Measurements from ENCODE around the gene SLC43A2. TPM values are rescaled to one million over a fixed set of nuclear protein-coding genes. Genes with fewer than 3 reads are reported as not detected.
"Not testable (repeated sequence)": the region's sequence is repeated elsewhere in the genome, so short reads cannot be mapped to it uniquely, and the experiment has no call there.

The SLC43A2 gene
- total RNA-seq, 4 donors from 2014 or later = 58.6 to 103 (median 69.0) TPM

- DNase-seq = peak; percentile 86 to 92 (median 91)
- H3K9me3 ChIP-seq = no peaks in the 10 kb centered on the region
- H3K36me3 ChIP-seq = no peaks in the 10 kb centered on the region
- H3K27me3 ChIP-seq = no peaks in the 10 kb centered on the region
- no peak for TF ChIP-seq POLR2A (IDR thresholded peaks at IDR 0.05)
- peak; percentile 77 to 97 (median 94) for TF ChIP-seq CTCF (IDR thresholded peaks at IDR 0.05)
- H3K4me1 ChIP-seq = peaks cover 0 to 40% (median 3%) of the 10 kb centered on the region in 4 donors
- H3K27ac ChIP-seq = peak overlapping the region; percentile 0 to 52 (median 14)
- H3K4me3 ChIP-seq = no peak overlapping the region
These were observed 54.5 kb downstream of the SLC43A2 start for GRCh38 chr17:1573932-1574696.

GRCh38 chr17:1572646-1573045 lies 56.0 kb downstream of the SLC43A2 start:
- not testable (repeated sequence) for H3K27me3 ChIP-seq, H3K27ac ChIP-seq, H3K9me3 ChIP-seq, H3K36me3 ChIP-seq, H3K4me3 ChIP-seq, DNase-seq
- peaks cover 0 to 34% (median 3%) of the 10 kb centered on the region in 4 donors for H3K4me1 ChIP-seq

- TF ChIP-seq CTCF (IDR thresholded peaks at IDR 0.05) = no peak
- TF ChIP-seq POLR2A (IDR thresholded peaks at IDR 0.05) = no peak
- no peak for DNase-seq
- H3K27me3 ChIP-seq = no peaks in the 10 kb centered on the region
- no peak overlapping the region for H3K27ac ChIP-seq
- peaks cover 0 to 23% (median 3%) of the 10 kb centered on the region in 4 donors for H3K4me1 ChIP-seq
- no peak overlapping the region for H3K4me3 ChIP-seq
- no peaks in the 10 kb centered on the region for H3K9me3 ChIP-seq
- no peaks in the 10 kb centered on the region for H3K36me3 ChIP-seq
These were observed 57.3 kb downstream of the SLC43A2 start for GRCh38 chr17:1571341-1571704.

GRCh38 chr17:1568950-1569810 lies 59.5 kb downstream of the SLC43A2 start:
- no peaks in the 10 kb centered on the region for H3K36me3 ChIP-seq
- no peaks in the 10 kb centered on the region for H3K9me3 ChIP-seq
- no peak overlapping the region for H3K4me3 ChIP-seq
- TF ChIP-seq CTCF (IDR thresholded peaks at IDR 0.05) (no peak), POLR2A (IDR thresholded peaks at IDR 0.05) (no peak)
- peaks cover 0 to 3% (median 0%) of the 10 kb centered on the region in 4 donors for H3K4me1 ChIP-seq
- no peak for DNase-seq
- H3K27me3 ChIP-seq = no peaks in the 10 kb centered on the region
- no peak overlapping the region for H3K27ac ChIP-seq

GRCh38 chr17:1566505-1567199 lies 62.0 kb downstream of the SLC43A2 start:
- Histone ChIP-seq H3K27ac (peak overlapping the region in 1 of 4 donors; percentile 64), H3K27me3 (no peaks in the 10 kb centered on the region), H3K4me3 (peak overlapping the region in 1 of 4 donors; percentile 9), H3K9me3 (no peaks in the 10 kb centered on the region), H3K36me3 (no peaks in the 10 kb centered on the region), H3K4me1 (peaks cover 0 to 6% (median under 1%) of the 10 kb centered on the region in 4 donors)
- TF ChIP-seq POLR2A (IDR thresholded peaks at IDR 0.05) (no peak), CTCF (IDR thresholded peaks at IDR 0.05) (no peak)
- DNase-seq = no peak

All from Peyer's patch (tissue), 4 donors.